Erythroblast (primary cell): ENCODE data around the gene HS3ST2.

ENCODE experiments used
- GATA1 ChIP-seq: IDR thresholded peaks from 2 replicates; pipeline ENCODE4 v1.6.1; 2011; ENCODE audit warnings: low read depth, mild to moderate bottlenecking, control low read depth, low read length, moderate library complexity
- POLR2A ChIP-seq: IDR thresholded peaks from 2 replicates; pipeline ENCODE4 v1.6.1; 2011; ENCODE audit warnings: mild to moderate bottlenecking, low read length

- TF ChIP-seq POLR2A (no peak), GATA1 (no peak)
These were observed 124.7 kb downstream of the HS3ST2 start for GRCh38 chr16:22938647-22939046.
